Stimulated activated CD4-positive, alpha-beta T cell treated with anti-CD3 and anti-CD28 coated beads, TNF-alpha, amount 100 ng/mL, for 1 hour (primary cell): ENCODE results near the gene PIK3R5.

Experiments used
- DNase-seq, 3 donors: peaks; one replicate each; pipeline ENCODE4 v3.0.0-alpha.2; 2020; ENCODE audit warnings: low read depth in 3 of 3, low spot score in 1 of 3

Gene PIK3R5, protein sequence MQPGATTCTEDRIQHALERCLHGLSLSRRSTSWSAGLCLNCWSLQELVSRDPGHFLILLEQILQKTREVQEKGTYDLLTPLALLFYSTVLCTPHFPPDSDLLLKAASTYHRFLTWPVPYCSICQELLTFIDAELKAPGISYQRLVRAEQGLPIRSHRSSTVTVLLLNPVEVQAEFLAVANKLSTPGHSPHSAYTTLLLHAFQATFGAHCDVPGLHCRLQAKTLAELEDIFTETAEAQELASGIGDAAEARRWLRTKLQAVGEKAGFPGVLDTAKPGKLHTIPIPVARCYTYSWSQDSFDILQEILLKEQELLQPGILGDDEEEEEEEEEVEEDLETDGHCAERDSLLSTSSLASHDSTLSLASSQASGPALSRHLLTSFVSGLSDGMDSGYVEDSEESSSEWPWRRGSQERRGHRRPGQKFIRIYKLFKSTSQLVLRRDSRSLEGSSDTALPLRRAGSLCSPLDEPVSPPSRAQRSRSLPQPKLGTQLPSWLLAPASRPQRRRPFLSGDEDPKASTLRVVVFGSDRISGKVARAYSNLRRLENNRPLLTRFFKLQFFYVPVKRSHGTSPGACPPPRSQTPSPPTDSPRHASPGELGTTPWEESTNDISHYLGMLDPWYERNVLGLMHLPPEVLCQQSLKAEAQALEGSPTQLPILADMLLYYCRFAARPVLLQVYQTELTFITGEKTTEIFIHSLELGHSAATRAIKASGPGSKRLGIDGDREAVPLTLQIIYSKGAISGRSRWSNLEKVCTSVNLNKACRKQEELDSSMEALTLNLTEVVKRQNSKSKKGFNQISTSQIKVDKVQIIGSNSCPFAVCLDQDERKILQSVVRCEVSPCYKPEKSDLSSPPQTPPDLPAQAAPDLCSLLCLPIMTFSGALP

DNA sequence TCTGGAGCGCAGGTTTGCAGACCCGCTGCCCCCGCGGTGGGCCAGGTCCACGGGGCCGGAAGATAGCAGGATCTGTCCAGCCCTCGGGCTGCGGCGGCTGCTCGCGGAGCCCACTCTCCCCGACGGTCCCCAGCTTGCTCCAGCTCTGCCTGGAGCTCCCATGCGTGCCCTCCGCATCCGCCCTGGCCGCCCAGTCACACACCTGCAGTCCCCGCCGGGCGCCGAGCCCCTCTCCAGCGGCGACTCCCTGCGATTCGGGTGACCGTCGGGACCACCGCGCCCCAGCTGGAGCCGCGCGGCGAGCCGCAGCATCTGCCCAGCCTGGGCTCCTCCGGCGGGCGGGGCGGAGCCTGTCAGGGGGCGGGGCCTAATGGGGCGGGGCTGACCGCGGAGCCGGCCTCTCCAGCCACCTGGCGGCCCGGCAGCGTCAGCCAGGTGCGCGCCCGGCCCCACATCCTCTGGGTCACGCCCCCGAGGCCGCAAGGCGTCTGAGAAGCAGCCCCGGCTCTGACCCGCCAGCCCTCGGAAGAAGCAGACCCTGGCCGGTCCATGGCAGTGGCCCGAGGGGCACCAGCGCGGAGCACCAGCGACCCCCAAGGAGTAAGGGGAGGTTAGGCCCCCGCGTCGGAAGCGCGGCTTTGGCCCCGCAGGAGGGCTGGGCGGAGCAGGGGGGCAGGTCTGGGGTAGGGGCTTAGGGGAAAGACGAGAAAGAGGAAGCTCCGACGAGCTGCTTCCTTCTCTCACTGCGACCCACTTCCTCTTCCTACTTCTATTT is at the start of gene PIK3R5:
Gene PIK3R5, minus strand, starts transcription at position 314 of the 775 bp plus-strand sequence. CDS start 54,213 bp downstream, outside the sequence.
- peak; percentile 63 to 84 (median 66) for DNase-seq

GRCh38 chr17:9011001-9011400 is 45.5 kb upstream of the PIK3R5 start:
- no peak for DNase-seq

- DNase-seq = no peak
These were observed 44.2 kb upstream of the PIK3R5 start for GRCh38 chr17:9009737-9010136.

- no peak for DNase-seq
These were observed 43.6 kb upstream of the PIK3R5 start for GRCh38 chr17:9009096-9009495.

GRCh38 chr17:9007052-9007714 is 41.7 kb upstream of the PIK3R5 start:
- no peak for DNase-seq

GRCh38 chr17:9006175-9006767 is 40.8 kb upstream of the PIK3R5 start:
- no peak for DNase-seq

DNA sequence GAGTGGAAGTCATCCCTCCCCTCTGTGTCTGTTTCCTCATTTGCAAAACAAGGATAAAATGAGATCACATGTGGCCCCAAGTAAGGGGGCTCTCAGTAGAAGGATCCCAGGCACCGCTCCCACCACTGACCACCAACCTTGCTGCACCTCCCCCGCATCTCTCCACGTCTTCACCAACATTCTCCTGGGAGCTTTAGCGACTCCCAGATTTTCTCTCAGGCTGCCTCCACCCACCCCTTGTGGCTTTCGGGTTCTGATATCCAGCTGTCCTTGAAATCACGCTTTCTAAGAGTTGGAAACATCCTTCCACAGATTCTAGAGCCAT is 39.4 kb upstream of the PIK3R5 start:
- DNase-seq = no peak

- DNase-seq = no peak
These were observed 38.8 kb upstream of the PIK3R5 start for GRCh38 chr17:9004132-9004960.

GRCh38 chr17:9003355-9004131 is 38.0 kb upstream of the PIK3R5 start:
- DNase-seq = no peak

DNA sequence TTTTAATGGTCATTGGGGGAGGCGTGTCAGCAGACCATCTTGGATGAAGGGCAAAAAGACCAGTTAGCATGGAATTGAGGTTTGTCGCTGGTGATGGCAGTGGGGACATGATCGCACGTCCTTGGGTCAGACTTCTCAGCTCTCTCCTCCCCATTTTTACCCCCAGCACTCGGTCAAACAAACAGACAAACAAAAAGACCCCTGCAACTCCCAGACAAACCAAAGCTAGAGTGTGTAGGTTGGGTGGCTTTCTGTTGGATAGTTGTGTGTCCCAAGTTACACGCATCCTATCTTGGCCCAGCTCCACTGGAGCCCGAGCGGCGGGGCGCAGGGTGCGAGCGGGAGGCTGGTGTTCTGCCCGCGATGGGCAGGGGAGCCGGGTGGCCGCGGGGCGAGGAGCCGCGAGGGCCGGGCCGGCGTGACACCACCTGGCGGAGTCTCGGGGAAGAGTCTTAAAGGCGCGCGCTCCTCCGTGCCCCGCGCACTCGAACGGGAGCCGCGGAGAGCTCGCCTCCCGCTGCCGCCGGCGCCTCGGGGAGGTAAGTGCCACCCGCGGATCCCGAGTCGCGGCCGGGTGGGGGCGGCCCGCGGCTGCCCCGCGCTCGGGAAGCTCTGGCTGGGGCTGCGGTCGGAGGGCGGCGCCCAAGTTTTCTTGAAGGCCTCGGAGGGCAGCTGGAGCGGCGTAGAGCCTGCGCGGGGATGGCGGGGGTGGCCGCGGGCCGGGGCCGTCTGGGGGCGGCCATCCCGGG is 37.3 kb upstream of the PIK3R5 start:
- no peak for DNase-seq

- no peak for DNase-seq
These were observed 36.7 kb upstream of the PIK3R5 start for GRCh38 chr17:9002227-9002605.

DNA sequence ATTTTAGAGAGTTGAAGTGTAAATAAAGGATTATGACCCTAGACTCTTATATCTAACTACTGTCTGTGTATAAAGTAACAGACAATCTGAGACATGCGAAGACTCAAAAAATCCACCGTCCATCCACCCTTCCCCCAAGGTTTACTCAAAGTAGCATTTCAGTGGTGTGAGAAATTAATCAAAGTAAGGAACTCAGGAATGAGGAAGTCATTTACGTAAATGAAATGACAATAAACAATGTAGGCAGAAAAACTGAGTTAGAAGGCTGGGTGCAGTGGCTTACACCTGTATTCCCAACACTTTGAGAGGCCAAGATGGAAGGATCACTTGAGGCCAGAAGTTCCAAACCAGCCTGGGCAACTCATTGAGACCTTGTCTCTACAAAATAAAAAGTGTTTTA is 36.1 kb upstream of the PIK3R5 start:
- no peak for DNase-seq

- peak; percentile 57 to 75 (median 69) for DNase-seq
These were observed 32.6 kb upstream of the PIK3R5 start for GRCh38 chr17:8997994-8998628.

- no peak for DNase-seq
These were observed 30.2 kb upstream of the PIK3R5 start for GRCh38 chr17:8995711-8996110.

DNA sequence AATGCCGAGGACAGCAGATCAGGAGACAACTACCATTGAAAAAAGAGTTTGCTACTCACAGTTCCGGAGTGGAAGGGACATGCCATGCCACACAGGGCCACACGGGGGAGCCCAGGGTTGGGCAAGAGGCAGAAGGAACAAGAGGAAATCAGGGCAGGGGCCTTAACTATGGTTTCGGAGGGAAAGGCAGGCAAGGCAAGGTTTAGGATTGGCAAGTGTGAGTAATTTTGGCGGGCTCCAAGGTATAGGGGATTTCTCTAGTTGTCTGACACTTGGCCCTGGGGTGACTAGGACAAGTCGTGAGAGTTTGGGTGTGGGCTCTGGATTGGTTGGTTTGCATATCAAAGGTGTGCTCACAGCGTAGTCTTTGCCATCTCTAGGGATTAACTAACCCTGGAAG is 28.8 kb upstream of the PIK3R5 start:
- peak in 2 of 3 donors; percentile 18 to 61 for DNase-seq

- peak in 2 of 3 donors; percentile 29 to 38 for DNase-seq
These were observed 26.2 kb upstream of the PIK3R5 start for GRCh38 chr17:8991514-8992285.
